Gastroesophageal sphincter (tissue), 4 donors: ENCODE results near the gene TST. TPM values are rescaled to one million over a fixed set of nuclear protein-coding genes. Genes with fewer than 3 reads are reported as not detected.
A peak's percentile ranks its signal among the peaks of the same experiment; 100 is the strongest.

Experiments
- ATAC-seq: fragments of 150-250 bp; one replicate; pipeline ENCODE4 v1.9.1; 2016; ENCODE audit warnings: mild to moderate bottlenecking, moderate library complexity
- H3K27ac ChIP-seq, 4 donors: fragments of 200-600 bp; sonication (generic) in 3 of 4; 1 replicate in 3 of 4; 2 replicates in 1 of 4; pipeline ENCODE4 v1.5.1; 2016 to 2019
- H3K27me3 ChIP-seq: fragments of 200-600 bp; sonication (generic); one replicate; pipeline ENCODE4 v1.5.1; 2019
- H3K36me3 ChIP-seq, 2 donors: fragments of 200-600 bp; sonication (generic); one replicate each; pipeline ENCODE4 v1.5.1; 2019; ENCODE audit warnings: control low read depth in 1 of 2
- H3K4me1 ChIP-seq, 3 donors: fragments of 200-600 bp; sonication (generic); 1 replicate in 2 of 3; 2 replicates in 1 of 3; pipeline ENCODE4 v1.5.1; 2016 to 2019; ENCODE audit warnings: control low read depth in 2 of 3
- H3K4me3 ChIP-seq, 2 donors: fragments of 200-600 bp; sonication (generic); one replicate each; pipeline ENCODE4 v1.5.1; 2019; ENCODE audit warnings: mild to moderate bottlenecking in 1 of 2, moderate library complexity in 1 of 2
- H3K9me3 ChIP-seq, 3 donors: fragments of 200-600 bp; sonication (generic); one replicate each; pipeline ENCODE4 v1.5.1; 2017 to 2019; ENCODE audit warnings: control low read depth in 2 of 3
- CTCF ChIP-seq, 4 experiments: fragments of 200-600 bp in 2 of 4; fragments of 450-650 bp in 2 of 4; sonication (generic) in 1 of 4; IDR thresholded peaks; one replicate each; pipeline ENCODE4 v1.5.1; 2017 to 2019; ENCODE audit warnings: antibody characterized with exemption in 4 of 4, mild to moderate bottlenecking in 2 of 4, moderate library complexity in 2 of 4
- EP300 ChIP-seq: sonication (generic); formaldehyde crosslinking; IDR thresholded peaks from one replicate; pipeline ENCODE4 v1.6.1; 2017; ENCODE audit warnings: antibody characterized with exemption, mild to moderate bottlenecking
- POLR2A ChIP-seq, 2 donors: fragments of 450-650 bp; IDR thresholded peaks; one replicate each; pipeline ENCODE4 v1.6.1; 2017; ENCODE audit warnings: antibody characterized with exemption in 2 of 2, mild to moderate bottlenecking in 2 of 2, moderate library complexity in 1 of 2
- POLR2AphosphoS5 ChIP-seq: sonication (generic); formaldehyde crosslinking; IDR thresholded peaks from one replicate; pipeline ENCODE4 v1.6.1; 2017; ENCODE audit warnings: antibody characterized with exemption
- WGBS, 2 donors: methylation state at CpG; one replicate each; pipeline ENCODE4 v1.1.5; 2018; ENCODE audit warnings: low coverage in 1 of 2; 5-methylcytosine and 5-hydroxymethylcytosine counted together
- total RNA-seq, 4 donors: library from RNA; depleted of rRNA; stranded (reverse); fragments of >200 nt; gene quantifications; one replicate each; pipeline ENCODE4 v1.1.0, GENCODE V29; 2016

Gene TST
- total RNA-seq, result 10 to 100 TPM; 19.1 to 38.7 (median 31.7) TPM

GRCh38 chr22:37019309-37020191 lies at the start of gene TST, which contains the start of gene MPST:
TSS of gene TST (minus strand) at chr22:37019447. CDS start at chr22:37018732, 715 bp downstream.
TSS of gene MPST (plus strand) at chr22:37019742. CDS start at chr22:37019837, 95 bp downstream.
- peak; percentile 94 for ATAC-seq
- Histone ChIP-seq H3K27ac (peak within 1 kb of the TSS; percentile 81 to 96 (median 94)), H3K36me3 (peaks cover 0 to 35% of the 10 kb centered on the region in 2 donors), H3K4me1 (peaks cover 0 to 81% (median 37%) of the 10 kb centered on the region in 3 donors), H3K27me3 (no peaks in the 10 kb centered on the region), H3K9me3 (no peaks in the 10 kb centered on the region), H3K4me3 (peak within 1 kb of the TSS; percentile 93 to 96)
- WGBS, 2 donors, result 0% methylated on average over 8 of the region's 107 CpGs; no CpG with 5 or more reads in 1 of the 2 donors
- no peak for TF ChIP-seq EP300
- TF ChIP-seq POLR2AphosphoS5, result peak; percentile 15
- TF ChIP-seq CTCF (IDR thresholded peaks at IDR 0.05), result peak in 3 of 4 experiments; percentile 21 to 93 (median 83)
- TF ChIP-seq POLR2A (IDR thresholded peaks at IDR 0.05), result peak; percentile 71 to 84

GRCh38 chr22:37068859-37069258 lies 49.6 kb upstream of the TST start:
- Histone ChIP-seq H3K27ac (no peak overlapping the region), H3K27me3 (peaks cover 74% of the 10 kb centered on the region), H3K4me3 (no peak overlapping the region), H3K36me3 (peaks cover 0 to 3% of the 10 kb centered on the region in 2 donors), H3K4me1 (no peaks in the 10 kb centered on the region), H3K9me3 (no peaks in the 10 kb centered on the region)
- WGBS, 2 donors, result 0% methylated on average over 7 of the region's 36 CpGs; no CpG with 5 or more reads in 1 of the 2 donors
- TF ChIP-seq POLR2A (IDR thresholded peaks at IDR 0.05) (no peak), POLR2AphosphoS5 (no peak), EP300 (no peak), CTCF (IDR thresholded peaks at IDR 0.05) (no peak)
- ATAC-seq, result no peak

- H3K9me3 ChIP-seq, result no peaks in the 10 kb centered on the region
- ATAC-seq, result no peak
- TF ChIP-seq POLR2A (IDR thresholded peaks at IDR 0.05) (no peak), POLR2AphosphoS5 (no peak), CTCF (IDR thresholded peaks at IDR 0.05) (no peak), EP300 (no peak)
- no peak overlapping the region for H3K27ac ChIP-seq
- WGBS, 2 donors, result 64 to 73% methylated on average over 4 to 5 of the region's 10 CpGs
- no peaks in the 10 kb centered on the region for H3K4me1 ChIP-seq
- H3K4me3 ChIP-seq, result no peak overlapping the region
- peaks cover 0 to 4% of the 10 kb centered on the region in 2 donors for H3K36me3 ChIP-seq
- peaks cover 63% of the 10 kb centered on the region for H3K27me3 ChIP-seq
These were observed 48.2 kb upstream of the TST start for GRCh38 chr22:37067428-37067827.

GRCh38 chr22:37065961-37066360 lies 46.7 kb upstream of the TST start:
- peaks cover 0 to 15% of the 10 kb centered on the region in 2 donors for H3K36me3 ChIP-seq
- TF ChIP-seq CTCF (IDR thresholded peaks at IDR 0.05), result no peak
- no peak for TF ChIP-seq POLR2A (IDR thresholded peaks at IDR 0.05)
- no peak for TF ChIP-seq EP300
- no peak for TF ChIP-seq POLR2AphosphoS5
- H3K27ac ChIP-seq, result no peak overlapping the region
- H3K9me3 ChIP-seq, result no peaks in the 10 kb centered on the region
- no peaks in the 10 kb centered on the region for H3K4me1 ChIP-seq
- 80 to 100% methylated on average over 1 of the region's 9 CpGs for WGBS, 2 donors
- H3K4me3 ChIP-seq, result no peak overlapping the region
- ATAC-seq, result no peak
- peaks cover 53% of the 10 kb centered on the region for H3K27me3 ChIP-seq
